IMR-90 (cell line): ENCODE data around the gene TSKS. TPM values are rescaled to one million over a fixed set of nuclear protein-coding genes. Genes with fewer than 3 reads are reported as not detected.

Experiments used
- ATAC-seq: fragments of 200-7000 bp; cut with Tn5 transposase; 2 replicates; pipeline ENCODE4 v1.9.1; 2020; ENCODE audit warnings: low read depth, mild to moderate bottlenecking, moderate library complexity
- BruUV-seq: library from RNA; stranded (reverse); fragments of 400-500 nt; replicated peaks from 2 replicates; lab custom pipeline; 2021; lab: Mats Ljungman, UMichigan
- CTCF ChIA-PET: fragments of 300-600 bp; formaldehyde crosslinking; extraction: SDS; loops from one replicate; lab custom pipeline; 2021; ENCODE audit warnings: antibody characterized with exemption; lab: Yijun Ruan, JAX
- POLR2A ChIA-PET: fragments of 300-600 bp; sonication (Branson Sonifier 250); formaldehyde crosslinking; loops from one replicate; lab custom pipeline; 2022; ENCODE audit warnings: antibody characterized with exemption; ENCODE audit not compliant: unreplicated experiment; lab: Charles Lee
- DNase-seq: peaks from one replicate; pipeline ENCODE4 v3.0.0; 2013
- H2AFZ ChIP-seq: replicated peaks from 2 replicates; pipeline ENCODE3; 2013; ENCODE audit warnings: low read length, mild to moderate bottlenecking; ENCODE audit not compliant: poor library complexity
- H2AK5ac ChIP-seq: 2 replicates; pipeline ENCODE4 v1.6.1; 2013; ENCODE audit warnings: low read depth, low read length, inconsistent platforms
- H2AK9ac ChIP-seq: replicated peaks from 2 replicates; pipeline ENCODE3; 2013; ENCODE audit warnings: mild to moderate bottlenecking, low read depth, low read length, moderate library complexity; ENCODE audit not compliant: poor library complexity
- H2BK120ac ChIP-seq: 2 replicates; pipeline ENCODE4 v1.6.1; 2013; ENCODE audit warnings: low read depth, low read length, inconsistent platforms
- H2BK15ac ChIP-seq: 3 replicates; pipeline ENCODE4 v1.6.1; 2013; ENCODE audit warnings: low read depth, low read length, inconsistent platforms
- H2BK20ac ChIP-seq: 2 replicates; pipeline ENCODE4 v1.6.1; 2013; ENCODE audit warnings: low read depth, mild to moderate bottlenecking, inconsistent platforms, low read length, moderate library complexity
- H2BK5ac ChIP-seq: 2 replicates; pipeline ENCODE4 v1.6.1; 2013; ENCODE audit warnings: mild to moderate bottlenecking, low read depth, low read length, inconsistent platforms; ENCODE audit not compliant: poor library complexity, severe bottlenecking
- H3K14ac ChIP-seq: replicated peaks from 2 replicates; pipeline ENCODE4 v1.6.1; 2013; ENCODE audit warnings: low read depth, low read length, inconsistent platforms
- H3K18ac ChIP-seq: 2 replicates; pipeline ENCODE4 v1.6.1; 2013; ENCODE audit warnings: low read depth, low read length, control low read depth
- H3K23ac ChIP-seq: 2 replicates; pipeline ENCODE4 v1.6.1; 2013; ENCODE audit warnings: low read depth, low read length, inconsistent platforms
- H3K27ac ChIP-seq: 2 replicates; pipeline ENCODE4 v1.5.1; 2013; ENCODE audit warnings: mild to moderate bottlenecking, control low read depth, low read length; ENCODE audit not compliant: insufficient read depth
- H3K27me3 ChIP-seq: 2 replicates; pipeline ENCODE4 v1.6.1; 2013; ENCODE audit warnings: low read length; ENCODE audit not compliant: control insufficient read depth, insufficient read depth
- H3K36me3 ChIP-seq: 2 replicates; pipeline ENCODE4 v1.6.1; 2013; ENCODE audit warnings: low read length, mixed read lengths; ENCODE audit not compliant: control insufficient read depth, insufficient read depth
- H3K4ac ChIP-seq: 2 replicates; pipeline ENCODE4 v1.6.1; 2013; ENCODE audit warnings: low read depth, low read length, inconsistent platforms
- H3K4me1 ChIP-seq: 2 replicates; pipeline ENCODE4 v1.6.1; 2013; ENCODE audit warnings: low read length, mixed read lengths; ENCODE audit not compliant: control insufficient read depth, insufficient read depth
- H3K4me2 ChIP-seq: 2 replicates; pipeline ENCODE4 v1.6.1; 2013; ENCODE audit warnings: low read depth, mild to moderate bottlenecking, control low read depth, low read length, moderate library complexity
- H3K4me3 ChIP-seq: 2 replicates; pipeline ENCODE4 v1.5.1; 2013; ENCODE audit warnings: low read depth, mild to moderate bottlenecking, control low read depth, low read length, moderate library complexity; ENCODE audit not compliant: insufficient read depth
- H3K56ac ChIP-seq: 2 replicates; pipeline ENCODE4 v1.6.1; 2013; ENCODE audit warnings: low read length, inconsistent platforms; ENCODE audit not compliant: insufficient read depth; ENCODE audit errors: extremely low read depth
- H3K79me1 ChIP-seq, 2 experiments: 2 replicates each; pipeline ENCODE4 v1.6.1; 2013; ENCODE audit warnings: low read length in 2 of 2, inconsistent platforms in 1 of 2, low read depth in 1 of 2
- H3K9ac ChIP-seq: 2 replicates; pipeline ENCODE4 v1.6.1; 2013; ENCODE audit warnings: low read depth, low read length, control low read depth
- H3K9me1 ChIP-seq: 2 replicates; pipeline ENCODE4 v1.6.1; 2013; ENCODE audit warnings: low read length, inconsistent platforms; ENCODE audit not compliant: insufficient read depth
- H3K9me3 ChIP-seq: 2 replicates; pipeline ENCODE4 v1.6.1; 2013; ENCODE audit warnings: low read length; ENCODE audit not compliant: control insufficient read depth, insufficient read depth
- H4K20me1 ChIP-seq: 2 replicates; pipeline ENCODE4 v1.6.1; 2013; ENCODE audit warnings: low read length, inconsistent platforms; ENCODE audit not compliant: insufficient read depth
- H4K5ac ChIP-seq: 2 replicates; pipeline ENCODE4 v1.6.1; 2013; ENCODE audit warnings: mild to moderate bottlenecking, low read depth, low read length, control low read depth
- H4K8ac ChIP-seq, 2 experiments: 2 replicates each; pipeline ENCODE4 v1.6.1; 2013; ENCODE audit warnings: low read depth in 2 of 2, low read length in 2 of 2, control low read depth in 1 of 2, inconsistent platforms in 1 of 2
- H4K91ac ChIP-seq: 2 replicates; pipeline ENCODE4 v1.6.1; 2013; ENCODE audit warnings: low read depth, low read length, inconsistent platforms; ENCODE audit not compliant: insufficient read depth
- BHLHE40 ChIP-seq: fragments of 150-350 bp; IDR thresholded peaks from 2 replicates; pipeline ENCODE4 v1.6.1; 2016; ENCODE audit warnings: mild to moderate bottlenecking, low read depth, low read length
- ELK1 ChIP-seq: fragments of 150-350 bp; IDR thresholded peaks from 2 replicates; pipeline ENCODE4 v1.6.1; 2016; ENCODE audit warnings: low read depth, mild to moderate bottlenecking, low read length, moderate library complexity, borderline replicate concordance
- FOS ChIP-seq: fragments of 150-350 bp; IDR thresholded peaks from 2 replicates; pipeline ENCODE4 v1.6.1; 2016; ENCODE audit warnings: low read depth, low read length
- WGBS, 2 experiments: methylation state at CpG; one replicate each; pipeline versions ENCODE4 v1.1.5 to v1.1.7; 2013; ENCODE audit warnings: missing lambda C conversion rate in 2 of 2; ENCODE audit not compliant: insufficient read length in 1 of 2; ENCODE audit errors: extremely low coverage in 2 of 2; 5-methylcytosine and 5-hydroxymethylcytosine counted together
- dilution Hi-C: fragments of 300-500 bp; cut with HindIII; formaldehyde crosslinking; loops from one replicate; pipeline ENCODE4 v1.14.3; 2018; ENCODE audit warnings: low sequenced_read_pairs; ENCODE audit not compliant: unreplicated experiment
- in situ Hi-C: fragments of 300-500 bp; cut with MboI; formaldehyde crosslinking; loops from 3 replicates; pipeline ENCODE4 v1.14.3; 2019; ENCODE audit warnings: low sequenced_read_pairs, inconsistent platforms, mixed read lengths
- intact Hi-C: fragments of 100-400 bp; cut with micrococcal nuclease; formaldehyde crosslinking; loops from 2 replicates; pipeline ENCODE4 v1.10.0; 2022
- polyA plus RNA-seq, 3 experiments: library from polyadenylated mRNA; depleted of rRNA; stranded (reverse); fragments of >200 nt; gene quantifications; 2 replicates each; pipeline ENCODE4 v1.2.3, GENCODE V29; 2012; ENCODE audit warnings: low replicate concordance in 1 of 3
- total RNA-seq: library from RNA; depleted of rRNA; stranded (reverse); fragments of >200 nt; gene quantifications from 2 replicates; pipeline ENCODE4 v1.2.3, GENCODE V29; 2012

TSKS gene
- total and polyA plus RNA-seq, 2 of the 4 experiments (the other 2 are of a cell fraction) = not detected

GRCh38 chr19:49744946-49745381, 18.1 kb downstream of the TSKS start:
- no peaks in the 10 kb centered on the region for H3K79me1 ChIP-seq
- no peak overlapping the region for H3K4me2 ChIP-seq
- no peak overlapping the region for H2AFZ ChIP-seq
- no peak overlapping the region for H4K8ac ChIP-seq
- intact Hi-C loops (no loop called here), dilution Hi-C loops (no loop called here), in situ Hi-C loops (no loop called here)
- peak overlapping the region; percentile 28 for H2AK9ac ChIP-seq
- H3K14ac ChIP-seq = no peak overlapping the region
- no peak overlapping the region for H4K91ac ChIP-seq
- H2BK15ac ChIP-seq = no peak overlapping the region
- ATAC-seq = no peak
- H4K5ac ChIP-seq = no peak overlapping the region
- no peak overlapping the region for H2AK5ac ChIP-seq
- TF ChIP-seq BHLHE40 (no peak), FOS (no peak), ELK1 (no peak)
- H3K27ac ChIP-seq = no peak overlapping the region
- 98% methylated on average over 12 of the region's 23 CpGs; no CpG with 5 or more reads in 1 of the 2 experiments for WGBS, 2 experiments
- H3K4ac ChIP-seq = no peak overlapping the region
- H3K36me3 ChIP-seq = no peaks in the 10 kb centered on the region
- H3K9ac ChIP-seq = no peak overlapping the region
- H2BK20ac ChIP-seq = no peak overlapping the region
- no peak overlapping the region for H2BK120ac ChIP-seq
- no TSS peak for BruUV-seq
- no peak overlapping the region for H3K18ac ChIP-seq
- no peak overlapping the region for H3K56ac ChIP-seq
- no peaks in the 10 kb centered on the region for H3K27me3 ChIP-seq
- POLR2A ChIA-PET = no interaction called here
- no peaks in the 10 kb centered on the region; the same call in 1 of the 2 replicates for H3K9me3 ChIP-seq
- no peak overlapping the region for H3K4me3 ChIP-seq
- H3K23ac ChIP-seq = no peak overlapping the region
- peaks cover 3% of the 10 kb centered on the region; the same call in 1 of the 2 replicates for H3K4me1 ChIP-seq
- DNase-seq = no peak
- no peak overlapping the region for H2BK5ac ChIP-seq
- H4K20me1 ChIP-seq = no peaks in the 10 kb centered on the region
- CTCF ChIA-PET = no interaction called here
- 0 out of 2 replicates have a peak, but pooled peaks cover 1% of the 10 kb centered on the region for H3K9me1 ChIP-seq
